Endodermal cell (in vitro differentiated cells): Measurements from ENCODE around the gene UROD. TPM values are rescaled to one million over a fixed set of nuclear protein-coding genes. Genes with fewer than 3 reads are reported as not detected.
A peak's percentile ranks its signal among the peaks of the same experiment; 100 is the strongest.

Source experiments
- DNase-seq: peaks from one replicate; pipeline ENCODE4 v3.0.0-alpha.2; 2017
- H3K27ac ChIP-seq: 2 replicates; pipeline ENCODE4 v1.5.1; 2013; ENCODE audit warnings: mild to moderate bottlenecking, low read depth, low read length, moderate library complexity
- H3K27me3 ChIP-seq: 2 replicates; pipeline ENCODE4 v1.6.1; 2013; ENCODE audit warnings: mild to moderate bottlenecking, low read length, moderate library complexity; ENCODE audit not compliant: insufficient read depth, control insufficient read depth, poor library complexity, severe bottlenecking
- H3K36me3 ChIP-seq: 2 replicates; pipeline ENCODE4 v1.7.0; 2013; ENCODE audit warnings: mild to moderate bottlenecking, low read length, moderate library complexity; ENCODE audit not compliant: control insufficient read depth, insufficient read depth
- H3K4me1 ChIP-seq: one replicate; pipeline ENCODE4 v1.7.0; 2013; ENCODE audit warnings: low read length; ENCODE audit not compliant: control insufficient read depth, insufficient read depth
- H3K4me3 ChIP-seq: 2 replicates; pipeline ENCODE4 v1.5.1; 2013; ENCODE audit warnings: mild to moderate bottlenecking, low read length, moderate library complexity
- H3K9ac ChIP-seq: 2 replicates; pipeline ENCODE4 v1.6.1; 2013; ENCODE audit warnings: mild to moderate bottlenecking, low read length, moderate library complexity; ENCODE audit not compliant: poor library complexity, severe bottlenecking; ENCODE audit errors: extremely low read depth
- H3K9me3 ChIP-seq: 2 replicates; pipeline ENCODE4 v1.6.1; 2013; ENCODE audit warnings: mild to moderate bottlenecking, low read length, moderate library complexity; ENCODE audit not compliant: control insufficient read depth
- H3K27ac Mint-ChIP-seq: 2 replicates; pipeline ENCODE4 v1.8.0; 2020; ENCODE audit warnings: mixed read lengths
- H3K27me3 Mint-ChIP-seq: 2 replicates; pipeline ENCODE4 v1.8.0; 2021; ENCODE audit warnings: mild to moderate bottlenecking, mixed read lengths; ENCODE audit not compliant: insufficient read depth
- H3K36me3 Mint-ChIP-seq: 2 replicates; pipeline ENCODE4 v1.8.0; 2020; ENCODE audit warnings: low read depth, mixed read lengths
- H3K4me1 Mint-ChIP-seq: 2 replicates; pipeline ENCODE4 v1.8.0; 2020; ENCODE audit warnings: mixed read lengths
- H3K4me3 Mint-ChIP-seq: 2 replicates; pipeline ENCODE4 v1.8.0; 2020; ENCODE audit warnings: mild to moderate bottlenecking, moderate library complexity, mixed read lengths
- H3K9me3 Mint-ChIP-seq: 2 replicates; pipeline ENCODE4 v1.8.0; 2020; ENCODE audit warnings: mild to moderate bottlenecking, mixed read lengths
- CTCF ChIP-seq: fragments of 200-600 bp; sonication (generic); conservative IDR thresholded peaks from 2 replicates; pipeline ENCODE4 v1.5.0; 2021; ENCODE audit warnings: antibody characterized with exemption, mild to moderate bottlenecking
- WGBS, 2 experiments: methylation state at CpG; one replicate each; pipeline versions ENCODE4 v1.1.5 to v1.1.7; 2013; ENCODE audit warnings: missing lambda C conversion rate in 2 of 2, mixed read lengths in 1 of 2; ENCODE audit not compliant: insufficient coverage in 1 of 2, insufficient read length in 1 of 2; 5-methylcytosine and 5-hydroxymethylcytosine counted together
- total RNA-seq, 2 donors: library from RNA; stranded (reverse); fragmentation: NEBNext Ultra II Directional in 1 of 2; extraction: Animal tissue kit (Norgen Biotek cat#: 25700) in 1 of 2; gene quantifications; 2 replicates in 1 of 2; 3 replicates in 1 of 2; pipeline ENCODE4 v1.2.1, GENCODE V29; 2021

The UROD gene
- total RNA-seq, 2 donors from 2014 or later = 86.8 to 107 TPM

GRCh38 chr1:45014321-45015028, 2.4 kb downstream of the UROD start:
- Histone ChIP-seq H3K4me3 (peak overlapping the region; percentile 24), H3K36me3 (peaks cover 35% of the 10 kb centered on the region), H3K9me3 (no peaks in the 10 kb centered on the region), H3K4me1 (peaks cover 10% of the 10 kb centered on the region), H3K27ac (no peak overlapping the region), H3K9ac (no peak overlapping the region), H3K27me3 (no peaks in the 10 kb centered on the region)
- H3K4me1 Mint-ChIP-seq = peaks cover 22% of the 10 kb centered on the region
- 69 to 87% methylated on average over 5 to 6 of the region's 6 CpGs for WGBS, 2 experiments
- H3K27ac Mint-ChIP-seq = peak overlapping the region; percentile 83
- no peaks in the 10 kb centered on the region for H3K27me3 Mint-ChIP-seq
- H3K36me3 Mint-ChIP-seq = peaks cover 19% of the 10 kb centered on the region
- H3K9me3 Mint-ChIP-seq = no peaks in the 10 kb centered on the region
- peak; percentile 87 for TF ChIP-seq CTCF
- H3K4me3 Mint-ChIP-seq = no peak overlapping the region
- peak; percentile 96 for DNase-seq

GRCh38 chr1:45015683-45016082, 3.6 kb downstream of the UROD start:
- peaks cover 10% of the 10 kb centered on the region for H3K4me1 ChIP-seq
- Mint-ChIP-seq H3K36me3 (peaks cover 15% of the 10 kb centered on the region), H3K27me3 (no peaks in the 10 kb centered on the region), H3K4me3 (no peak overlapping the region), H3K27ac (no peak overlapping the region), H3K9me3 (no peaks in the 10 kb centered on the region), H3K4me1 (peaks cover 17% of the 10 kb centered on the region)
- 76 to 81% methylated on average over 2 of the region's 2 CpGs for WGBS, 2 experiments
- no peak for TF ChIP-seq CTCF
- H3K9me3 ChIP-seq = no peaks in the 10 kb centered on the region
- no peaks in the 10 kb centered on the region for H3K27me3 ChIP-seq
- H3K4me3 ChIP-seq = no peak overlapping the region
- no peak for DNase-seq
- peaks cover 33% of the 10 kb centered on the region for H3K36me3 ChIP-seq
- H3K27ac ChIP-seq = no peak overlapping the region
- H3K9ac ChIP-seq = no peak overlapping the region

- Mint-ChIP-seq H3K4me1 (peaks cover 17% of the 10 kb centered on the region), H3K27me3 (no peaks in the 10 kb centered on the region), H3K27ac (no peak overlapping the region), H3K4me3 (no peak overlapping the region), H3K36me3 (peaks cover 17% of the 10 kb centered on the region), H3K9me3 (no peaks in the 10 kb centered on the region)
- Histone ChIP-seq H3K9ac (no peak overlapping the region), H3K27ac (no peak overlapping the region), H3K4me3 (no peak overlapping the region), H3K36me3 (peaks cover 33% of the 10 kb centered on the region), H3K27me3 (no peaks in the 10 kb centered on the region), H3K4me1 (peaks cover 10% of the 10 kb centered on the region), H3K9me3 (no peaks in the 10 kb centered on the region)
- no peak for TF ChIP-seq CTCF
- WGBS, 2 experiments = 94% methylated on average over 1 of the region's 2 CpGs; no CpG with 5 or more reads in 1 of the 2 experiments
- DNase-seq = no peak
Measured at GRCh38 chr1:45016090-45016697, 4.1 kb downstream of the UROD start.
